Cortex of kidney (tissue), 1 donor: ENCODE measurements around the gene MISP.
"Not testable (repeated sequence)": the region's sequence is repeated elsewhere in the genome, so short reads cannot be mapped to it uniquely, and the experiment has no call there.

Experiments used
- DNase-seq: peaks from one replicate; lab custom pipeline; 2025; lab: John Stamatoyannopoulos, UW

Gene MISP, protein sequence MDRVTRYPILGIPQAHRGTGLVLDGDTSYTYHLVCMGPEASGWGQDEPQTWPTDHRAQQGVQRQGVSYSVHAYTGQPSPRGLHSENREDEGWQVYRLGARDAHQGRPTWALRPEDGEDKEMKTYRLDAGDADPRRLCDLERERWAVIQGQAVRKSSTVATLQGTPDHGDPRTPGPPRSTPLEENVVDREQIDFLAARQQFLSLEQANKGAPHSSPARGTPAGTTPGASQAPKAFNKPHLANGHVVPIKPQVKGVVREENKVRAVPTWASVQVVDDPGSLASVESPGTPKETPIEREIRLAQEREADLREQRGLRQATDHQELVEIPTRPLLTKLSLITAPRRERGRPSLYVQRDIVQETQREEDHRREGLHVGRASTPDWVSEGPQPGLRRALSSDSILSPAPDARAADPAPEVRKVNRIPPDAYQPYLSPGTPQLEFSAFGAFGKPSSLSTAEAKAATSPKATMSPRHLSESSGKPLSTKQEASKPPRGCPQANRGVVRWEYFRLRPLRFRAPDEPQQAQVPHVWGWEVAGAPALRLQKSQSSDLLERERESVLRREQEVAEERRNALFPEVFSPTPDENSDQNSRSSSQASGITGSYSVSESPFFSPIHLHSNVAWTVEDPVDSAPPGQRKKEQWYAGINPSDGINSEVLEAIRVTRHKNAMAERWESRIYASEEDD

DNA sequence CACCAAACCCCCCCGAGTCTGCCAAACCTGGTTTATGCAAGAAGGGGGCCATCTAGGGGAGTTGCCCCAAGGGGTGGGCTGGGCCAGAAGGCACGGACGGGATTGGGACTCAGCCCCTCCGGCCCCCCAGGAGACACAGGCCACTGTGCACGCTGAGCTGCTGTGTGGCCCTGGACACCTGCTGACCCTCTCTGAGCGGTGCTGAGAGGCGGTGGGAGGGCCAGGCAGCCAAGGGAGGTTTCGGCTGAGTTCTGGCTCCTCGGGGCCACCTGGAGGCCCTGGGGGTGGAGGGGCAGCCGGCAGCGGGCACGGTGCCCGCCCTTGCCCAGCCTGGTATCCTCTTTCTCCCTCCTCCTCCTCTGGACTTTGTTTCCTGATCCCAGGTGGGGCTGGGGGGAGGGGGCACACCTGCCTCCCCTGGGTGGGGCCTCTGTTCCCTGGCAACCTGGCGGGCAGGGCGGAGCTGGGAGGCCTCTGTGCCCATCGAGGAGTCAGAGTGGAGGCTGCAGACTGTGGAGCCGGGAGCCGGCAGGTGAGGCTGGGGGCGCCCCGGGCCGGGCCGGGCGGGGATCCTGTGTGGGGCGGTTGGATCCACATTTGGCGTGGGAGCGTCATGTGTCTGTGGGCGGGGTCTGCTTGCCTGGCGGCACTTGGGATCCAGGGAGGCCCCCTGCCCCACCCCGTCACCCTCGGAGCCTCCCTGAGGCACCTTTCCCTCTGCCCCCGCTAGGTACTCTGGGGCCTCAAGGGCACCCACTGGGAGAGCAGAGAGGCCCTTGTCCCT lies at the start of gene MISP:
TSS of gene MISP (plus strand) at position 473 of the 784 bp plus-strand sequence. CDS start 5,835 bp downstream, outside the sequence.
- DNase-seq, result no peak

DNA sequence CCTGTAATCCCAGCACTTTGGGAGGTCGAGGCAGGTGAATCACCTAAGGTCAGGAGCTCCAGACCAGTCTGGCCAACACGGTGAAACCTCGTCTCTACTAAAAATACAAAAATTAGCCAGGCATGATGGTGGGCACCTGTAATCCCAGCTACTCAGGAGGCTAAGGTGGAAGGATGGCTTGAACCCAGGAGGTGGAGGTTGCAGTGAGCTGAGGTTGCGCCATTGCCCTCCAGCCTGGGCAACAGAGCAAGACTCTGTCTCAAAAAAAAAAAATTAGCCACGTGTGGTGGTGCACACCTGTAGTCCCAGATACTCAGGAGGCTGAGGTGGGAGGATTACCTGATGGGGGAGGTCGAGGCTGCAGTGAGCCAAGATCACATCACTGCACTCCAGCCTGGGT lies 48.1 kb upstream of the MISP start:
- DNase-seq, result not testable (repeated sequence)

DNA sequence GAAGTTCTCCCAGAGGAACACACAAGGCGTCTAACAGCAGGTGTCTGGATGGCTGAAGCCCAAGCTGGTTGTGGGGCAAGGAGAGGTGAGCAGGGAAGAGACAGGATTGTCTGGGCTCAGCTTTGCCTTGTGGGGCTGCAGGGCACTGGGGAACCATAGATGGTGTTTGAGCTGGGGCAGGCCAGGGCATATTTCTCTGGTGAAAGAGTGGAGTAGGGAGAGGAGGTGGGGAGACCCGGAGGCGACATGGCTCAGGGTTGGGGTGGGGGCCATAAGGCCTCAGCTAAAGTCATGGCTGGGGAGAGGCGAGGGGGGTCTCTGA lies 47.6 kb upstream of the MISP start:
- no peak for DNase-seq

DNA sequence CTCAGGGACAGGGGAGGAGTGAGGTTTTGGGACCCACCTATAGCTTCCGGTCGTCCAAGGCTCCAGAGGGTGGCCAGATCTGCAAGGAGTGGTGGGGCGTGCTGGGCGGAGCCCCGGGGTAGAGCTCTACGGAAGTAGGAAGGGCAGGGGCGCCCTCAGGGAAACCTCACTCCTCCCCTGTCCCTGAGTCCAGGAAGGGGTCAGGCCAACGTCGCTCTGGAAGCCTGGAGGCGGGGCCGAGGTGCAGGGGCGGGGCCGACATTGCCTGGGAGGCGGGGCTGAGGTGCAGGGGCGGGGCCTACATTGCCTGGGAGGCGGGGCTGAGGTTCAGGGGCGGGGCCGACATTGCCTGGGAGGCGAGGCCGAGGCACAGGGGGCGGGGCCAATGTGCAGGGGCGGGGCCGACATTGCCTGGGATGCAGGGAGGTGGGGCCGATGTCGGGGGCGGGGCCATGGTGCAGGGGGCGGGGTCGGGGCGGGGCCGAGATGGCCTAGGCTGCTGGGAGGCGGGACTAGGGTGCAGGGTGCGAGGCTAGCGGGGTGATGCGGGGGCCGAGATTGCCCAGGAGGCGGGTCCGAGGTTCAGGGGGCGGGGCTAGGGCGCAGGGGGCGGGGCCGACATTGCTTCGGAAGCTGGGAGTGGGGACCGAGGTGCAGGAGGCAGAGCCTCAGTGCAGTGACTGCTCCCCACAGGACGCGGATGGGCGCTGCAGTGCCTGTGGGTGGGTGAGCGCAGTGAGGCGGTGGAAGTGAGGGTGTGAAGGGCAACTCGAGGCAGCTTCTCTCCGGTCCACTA lies 47.1 kb upstream of the MISP start:
- DNase-seq, result no peak

DNA sequence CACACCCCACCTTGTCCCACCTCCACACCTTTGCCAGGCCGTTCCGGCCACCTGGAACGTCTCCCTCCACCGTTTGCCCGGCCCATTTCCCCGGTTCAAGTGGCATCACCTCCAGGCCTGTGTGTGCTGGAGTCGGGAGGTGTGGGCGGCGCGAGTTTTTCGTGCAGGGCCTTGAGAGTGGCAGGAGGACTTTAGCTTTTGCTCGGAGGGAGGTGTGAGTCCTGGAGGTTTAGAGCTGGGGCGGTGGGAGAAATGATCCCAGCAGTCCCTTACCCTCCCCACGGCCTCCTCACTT lies 46.5 kb upstream of the MISP start:
- DNase-seq, result no peak

DNA sequence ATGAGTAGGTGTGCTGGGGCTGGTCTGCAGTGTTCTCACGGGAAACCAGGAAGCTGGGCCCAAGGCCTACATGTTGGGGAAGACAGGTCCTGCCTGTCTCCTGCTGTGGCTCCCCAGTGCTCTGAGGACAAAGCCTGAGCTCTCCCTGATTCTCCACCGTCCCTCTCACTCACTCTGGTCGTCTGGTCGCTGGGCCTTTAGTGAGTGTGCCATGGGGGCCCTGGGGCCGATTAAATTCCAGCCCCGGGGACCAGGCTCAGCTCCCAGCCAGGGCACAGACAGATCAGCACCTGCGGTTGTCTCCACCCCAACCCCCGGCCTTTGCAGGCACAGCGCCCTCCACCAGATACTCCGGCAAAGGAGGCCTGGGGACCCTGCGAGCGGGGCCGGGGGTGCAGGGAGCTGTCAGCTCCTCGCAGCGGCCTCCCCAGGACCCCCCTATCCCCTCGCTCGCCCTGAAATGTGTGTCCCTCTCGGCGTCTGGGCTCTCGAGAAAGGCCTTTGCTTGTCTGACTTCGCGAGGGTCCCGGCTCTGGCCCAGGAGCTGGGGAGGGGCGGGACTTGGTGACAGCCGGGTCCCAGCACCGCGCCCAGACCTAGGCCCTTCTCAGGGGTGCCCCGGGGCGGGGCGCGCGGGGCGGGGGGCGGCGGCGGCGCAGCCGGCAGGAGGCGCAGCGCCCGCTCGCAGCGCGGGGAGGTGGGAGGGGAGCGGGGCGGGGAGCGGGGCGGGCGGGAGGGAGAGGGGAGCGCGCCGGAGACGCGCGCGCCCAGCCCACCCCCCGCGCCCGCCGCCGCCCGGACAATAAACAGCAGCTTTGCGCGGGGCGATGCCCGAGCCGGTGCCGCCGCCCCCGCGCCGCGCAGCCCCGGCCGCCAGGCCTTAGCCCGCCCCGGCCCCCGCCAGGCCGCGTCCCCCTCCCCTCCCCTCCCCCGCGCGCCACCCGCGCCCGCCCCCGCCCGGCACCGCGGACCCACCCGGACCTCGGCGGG lies 42.5 kb upstream of the MISP start, which contains the start of gene PALM:
TSS of gene PALM (plus strand) at position 782 of the 990 bp plus-strand sequence. CDS start 212 bp downstream, outside the sequence.
- DNase-seq, result no peak

DNA sequence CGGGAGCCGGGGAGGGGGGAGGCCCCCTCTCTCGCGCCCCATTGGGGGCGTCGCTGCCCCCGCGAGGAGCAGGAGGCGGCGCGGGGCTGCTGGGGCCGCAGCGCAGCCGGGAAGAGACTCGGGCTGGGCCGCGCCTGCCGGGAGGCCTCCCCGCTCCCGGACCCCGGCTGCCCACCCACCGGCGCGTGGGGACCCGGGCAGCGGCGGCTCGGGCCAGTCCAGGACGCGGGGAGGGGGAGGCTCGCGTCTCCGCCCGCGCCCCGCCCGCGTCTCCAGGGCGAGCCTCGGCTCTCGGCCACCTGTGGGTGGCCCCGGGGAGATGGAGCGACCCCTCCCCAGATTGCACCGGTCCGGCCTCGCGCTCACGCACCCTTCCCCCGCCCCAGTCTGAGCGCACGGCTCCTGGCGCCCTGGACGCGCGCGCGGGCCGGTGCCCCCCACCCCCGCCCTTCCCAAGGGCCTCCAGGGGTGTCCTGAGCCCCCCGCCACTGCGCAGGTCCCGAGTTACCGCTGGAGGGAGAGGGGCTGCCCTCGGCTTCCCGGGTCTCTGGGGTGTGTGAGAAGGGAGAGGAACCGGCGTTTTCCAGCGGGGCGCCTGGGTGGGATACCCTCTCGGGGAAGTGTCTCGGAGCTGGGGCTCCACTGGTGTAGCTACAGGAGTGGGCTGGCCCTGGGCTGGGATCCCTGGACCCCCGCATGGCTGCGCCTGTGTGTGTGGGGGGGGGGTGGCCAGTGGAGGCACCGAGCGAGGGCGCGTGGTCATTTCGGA lies 41.5 kb upstream of the MISP start:
- DNase-seq, result no peak

DNA sequence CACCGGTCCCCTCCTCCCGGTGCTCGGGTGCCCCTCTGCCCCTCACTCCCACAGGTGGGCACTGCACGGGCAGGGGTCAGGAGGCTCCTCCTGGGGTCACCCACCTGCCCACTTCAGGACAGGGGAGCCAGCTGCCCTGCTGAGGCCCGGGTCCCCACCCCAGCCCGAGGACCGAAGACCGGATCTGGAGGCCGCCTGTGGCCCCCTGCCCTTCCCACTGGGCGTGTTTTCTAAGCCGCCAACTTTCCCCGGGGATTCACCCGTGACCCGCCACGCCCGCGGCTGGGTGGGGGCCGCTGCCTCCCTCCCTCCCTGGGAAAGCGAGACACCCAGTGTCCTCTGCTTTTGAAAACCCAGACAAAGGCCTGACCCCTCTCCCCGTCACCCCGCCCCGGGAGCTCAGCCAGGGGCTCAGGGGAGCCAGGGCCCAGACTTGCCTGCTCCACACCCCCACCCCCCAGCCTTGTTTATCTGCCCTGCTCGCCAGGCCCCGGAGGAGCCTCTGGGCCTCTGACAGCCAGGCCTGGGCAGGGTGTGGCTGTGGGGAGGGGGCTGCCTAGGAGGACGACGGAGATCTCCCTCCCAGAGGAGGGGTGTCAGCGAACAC lies 40.8 kb upstream of the MISP start:
- DNase-seq, result no peak

DNA sequence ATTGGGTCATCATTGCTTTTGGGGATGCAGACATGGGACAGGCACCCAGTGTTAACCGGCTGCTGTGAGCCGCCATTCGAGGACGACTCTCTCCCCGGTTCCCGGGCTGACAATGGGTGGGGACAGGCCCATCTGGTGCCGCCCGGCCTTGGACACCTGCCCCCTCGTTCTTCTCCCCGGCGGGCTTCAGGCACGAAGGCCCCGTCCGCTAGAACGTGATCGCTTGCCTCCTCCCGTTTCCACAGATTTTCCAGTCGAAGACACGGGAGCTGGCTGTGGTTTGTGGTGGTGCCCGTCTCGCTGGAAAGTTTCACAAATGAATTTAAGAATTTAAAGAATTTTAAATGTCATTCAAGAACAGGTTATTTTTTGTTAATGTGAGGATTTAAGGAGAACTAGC lies 40.1 kb upstream of the MISP start:
- no peak for DNase-seq

DNA sequence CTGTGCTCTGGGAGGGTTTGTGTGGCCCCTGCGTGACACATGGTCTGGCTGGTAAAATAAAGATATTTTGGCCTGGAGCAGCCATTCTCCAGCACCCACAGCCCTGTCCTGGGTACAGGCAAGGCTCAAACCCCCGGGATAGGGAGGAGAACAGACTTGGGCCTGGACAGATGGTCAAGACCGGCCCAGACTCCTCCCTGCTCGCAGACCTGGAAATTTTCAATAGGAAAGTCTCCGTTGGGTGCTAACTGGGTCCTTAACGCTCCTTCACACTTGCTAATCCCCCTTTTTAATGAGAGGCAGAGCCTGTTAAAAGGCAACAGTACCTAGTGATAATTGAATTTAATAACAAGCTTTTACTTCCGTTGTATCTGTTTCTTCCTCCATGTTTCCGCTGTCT lies 39.7 kb upstream of the MISP start:
- no peak for DNase-seq

DNA sequence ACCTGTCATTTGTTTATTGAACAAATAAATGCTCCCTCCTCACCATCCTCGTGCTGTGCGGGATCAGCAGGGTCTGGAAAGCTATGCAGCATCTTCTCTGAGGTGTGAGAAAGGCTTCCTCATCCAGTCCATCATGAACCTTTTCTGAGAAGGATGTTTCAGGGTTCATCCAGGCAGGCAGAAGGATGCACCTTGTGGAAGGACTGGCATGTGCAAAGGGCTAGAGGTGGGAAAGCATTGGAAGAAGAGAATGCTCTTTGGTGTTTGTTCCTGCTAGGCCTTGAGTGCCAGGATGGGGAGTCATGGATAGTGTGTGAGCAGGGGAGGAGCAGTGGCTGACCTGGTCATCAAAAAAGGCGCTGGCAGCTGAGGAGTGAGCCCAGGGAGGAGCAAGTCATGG lies 35.6 kb upstream of the MISP start:
- DNase-seq, result no peak

DNA sequence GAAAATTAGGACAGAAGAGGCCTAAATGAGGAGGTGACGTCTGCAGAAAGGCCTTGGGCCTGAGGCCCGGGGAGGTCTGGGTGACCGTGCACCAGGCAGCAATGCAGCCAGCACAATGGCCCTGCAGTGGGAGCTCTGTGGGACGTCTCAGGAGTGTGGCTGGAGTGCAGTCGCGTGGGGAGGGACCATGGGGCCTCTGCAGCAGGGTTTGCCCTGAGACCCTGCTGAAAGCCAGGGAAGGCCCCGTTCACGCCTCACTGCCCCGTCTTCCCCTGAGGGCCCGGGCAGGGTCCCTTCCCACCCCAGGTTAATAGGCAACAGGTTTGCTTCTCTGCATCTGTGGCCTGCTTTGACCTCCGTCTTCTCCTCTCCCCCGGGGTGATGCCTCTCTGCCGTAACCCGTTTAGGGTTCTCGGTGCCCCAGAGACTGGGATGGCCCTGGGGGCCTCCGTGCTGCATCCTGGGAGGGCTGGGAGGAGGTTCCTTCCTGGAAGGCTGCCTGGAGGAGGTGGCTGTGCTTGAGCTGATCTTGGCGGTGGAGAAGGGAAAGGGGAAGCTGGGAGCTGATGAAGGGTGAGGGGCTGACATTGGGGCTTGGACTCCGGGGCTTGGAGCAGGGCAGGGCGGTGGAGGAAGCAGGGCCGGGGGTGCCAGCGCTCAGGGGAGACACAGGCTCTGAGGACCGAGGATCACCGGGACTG lies 32.5 kb upstream of the MISP start:
- DNase-seq, result no peak

DNA sequence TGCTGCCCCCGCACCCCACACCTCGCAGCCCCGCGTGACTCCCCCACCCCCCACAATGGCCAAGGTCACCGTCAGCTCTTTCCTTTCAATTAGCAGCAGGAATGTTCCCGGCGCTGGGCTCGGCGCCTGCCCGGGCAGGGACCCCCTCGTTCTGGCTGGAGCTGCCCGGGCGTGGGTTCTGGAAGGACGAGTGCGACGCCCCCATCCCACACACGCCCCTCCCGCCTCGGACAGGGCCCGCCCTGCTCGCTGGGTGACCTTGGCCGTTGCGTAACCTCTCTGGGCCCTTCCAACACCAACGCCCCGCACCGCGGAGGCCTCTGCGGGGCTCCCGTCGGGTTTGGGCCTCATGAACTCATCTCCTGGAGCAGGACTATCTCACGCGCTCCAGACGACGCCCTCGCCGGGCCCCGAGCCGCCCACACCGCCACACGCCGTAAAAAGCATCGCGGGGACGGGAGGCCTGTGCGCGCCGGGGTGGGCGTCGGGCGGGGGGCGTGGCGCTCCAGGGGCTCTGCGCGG lies 31.9 kb upstream of the MISP start:
- DNase-seq, result no peak

DNA sequence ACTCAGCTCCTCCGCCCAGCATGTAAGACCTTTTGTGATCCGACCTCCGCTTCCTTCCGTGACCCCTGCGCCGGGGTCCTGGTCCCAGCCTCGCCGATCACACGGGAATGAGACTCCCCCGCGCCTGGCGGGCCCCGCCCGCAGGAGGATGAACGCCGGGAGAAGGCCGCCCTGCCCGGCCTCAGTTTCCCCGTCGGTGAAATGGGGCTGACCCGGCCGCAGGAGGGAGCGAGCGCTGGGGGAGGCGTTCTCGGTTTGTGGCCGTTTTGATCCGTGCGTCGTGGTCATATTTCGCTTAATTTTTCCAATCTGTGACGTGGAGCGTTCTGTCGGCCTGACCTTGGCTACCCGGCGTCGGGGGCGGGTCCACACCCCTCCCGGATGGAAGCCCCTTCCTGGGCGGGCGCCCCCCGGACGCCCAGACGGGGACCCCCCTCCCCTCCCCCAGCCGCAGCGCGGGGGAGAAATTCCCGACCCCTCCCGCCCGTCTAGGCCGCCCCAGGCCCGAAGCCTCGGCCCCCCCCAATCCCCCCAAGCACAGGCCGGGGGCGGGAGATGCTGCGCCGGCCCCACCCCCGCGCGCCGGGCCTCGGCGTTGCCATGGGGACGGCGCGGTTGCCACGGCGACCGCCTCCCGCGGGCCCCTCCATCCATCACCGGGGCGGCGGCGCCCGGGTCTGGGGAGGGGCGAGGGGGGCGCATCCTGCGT lies 31.1 kb upstream of the MISP start:
- no peak for DNase-seq

DNA sequence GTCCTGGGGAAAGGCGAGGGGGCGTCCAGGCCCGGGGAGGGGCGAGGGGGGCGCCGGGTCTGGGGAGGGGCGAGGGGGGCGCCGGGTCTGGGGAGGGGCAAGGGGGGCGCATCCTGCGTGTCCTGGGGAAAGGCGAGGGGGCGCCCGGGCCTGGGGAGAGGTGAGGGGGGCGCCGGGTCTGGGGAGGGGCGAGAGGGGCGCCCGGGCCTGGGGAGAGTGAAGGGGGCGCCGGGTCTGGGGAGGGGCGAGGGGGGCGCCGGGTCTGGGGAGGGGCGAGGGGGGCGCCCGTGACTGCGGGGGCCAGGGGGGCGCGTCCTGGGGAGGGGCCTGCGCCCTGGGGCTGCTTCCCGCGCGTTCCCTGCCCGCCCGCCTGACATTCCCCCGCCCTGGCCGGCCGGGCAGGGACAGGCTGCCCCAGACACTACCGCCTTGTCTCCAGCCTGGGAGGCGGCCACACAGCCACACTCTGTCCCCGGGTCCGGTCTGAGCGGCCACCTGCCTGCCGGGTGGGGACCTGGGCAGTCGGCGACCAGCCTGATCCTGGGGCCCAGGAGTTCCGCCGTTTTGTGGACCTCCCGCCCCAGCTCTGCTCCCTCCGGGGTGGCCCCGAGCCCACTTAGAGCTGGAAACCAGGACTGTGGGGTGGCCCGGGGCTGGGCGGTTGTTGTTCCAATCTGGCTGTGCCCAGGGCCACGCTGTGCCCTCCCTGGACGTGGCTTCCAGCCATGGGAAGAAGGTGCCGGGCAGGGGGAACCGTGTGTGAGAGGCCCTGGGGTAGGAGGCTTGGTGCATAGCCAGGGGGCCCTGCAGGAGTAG lies 30.4 kb upstream of the MISP start:
- DNase-seq, result no peak

DNA sequence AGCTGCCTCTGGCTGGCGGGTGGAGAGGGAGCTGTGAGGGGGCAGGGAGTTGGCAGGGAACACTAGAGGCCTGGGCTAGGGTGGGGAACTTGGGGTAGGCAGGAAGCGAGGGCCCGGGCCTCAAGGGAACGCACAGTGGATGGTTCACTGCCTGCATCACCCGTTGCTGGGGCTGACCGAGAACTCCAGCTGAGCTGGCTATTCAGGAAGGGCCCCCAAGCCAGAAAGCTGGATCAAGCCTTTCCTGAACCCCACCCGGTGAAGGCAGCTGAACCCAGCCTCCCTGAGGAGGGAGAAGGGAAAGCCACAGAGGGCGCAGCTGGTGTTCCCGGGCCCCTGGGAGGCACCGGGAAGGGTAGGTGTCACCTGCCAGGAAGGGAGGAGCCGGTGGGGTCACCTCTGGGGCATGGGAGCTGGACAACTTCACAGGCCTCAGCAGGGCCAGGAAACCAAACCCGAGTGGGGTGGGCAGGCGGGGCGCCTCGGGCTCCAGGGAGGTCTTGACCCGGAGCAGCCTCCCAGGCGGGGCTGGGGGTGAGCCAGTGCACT lies 28.3 kb upstream of the MISP start:
- DNase-seq, result no peak

DNA sequence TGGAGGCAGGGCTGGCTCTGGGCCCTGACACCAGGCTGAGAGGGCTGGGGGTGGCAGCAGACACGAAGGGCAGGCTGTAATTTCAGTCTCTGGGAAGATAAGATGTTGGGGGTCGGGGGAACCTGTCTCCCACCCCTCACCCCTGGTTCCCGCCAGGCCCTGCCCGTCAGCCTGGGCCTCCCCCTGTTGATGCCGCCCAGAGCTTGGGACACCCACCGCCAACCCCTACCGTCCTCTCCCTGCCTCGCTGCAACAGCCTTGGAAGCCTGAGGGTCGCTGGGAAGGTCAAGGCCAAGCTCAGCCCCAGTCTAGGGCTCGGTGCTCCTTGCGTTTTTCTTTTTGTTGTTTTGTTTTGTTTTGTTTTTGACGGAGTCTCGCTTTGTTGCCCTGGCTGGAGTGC lies 27.7 kb upstream of the MISP start:
- DNase-seq, result no peak
